Cerebellar cortex (tissue), 1 donor: ENCODE data around the gene TYSND1.
"Not testable (repeated sequence)": the region's sequence is repeated elsewhere in the genome, so short reads cannot be mapped to it uniquely, and the experiment has no call there.

Source experiments
- DNase-seq: peaks from one replicate; pipeline ENCODE4 v3.0.0-alpha.2; 2015; ENCODE audit warnings: low spot score

Gene TYSND1, protein sequence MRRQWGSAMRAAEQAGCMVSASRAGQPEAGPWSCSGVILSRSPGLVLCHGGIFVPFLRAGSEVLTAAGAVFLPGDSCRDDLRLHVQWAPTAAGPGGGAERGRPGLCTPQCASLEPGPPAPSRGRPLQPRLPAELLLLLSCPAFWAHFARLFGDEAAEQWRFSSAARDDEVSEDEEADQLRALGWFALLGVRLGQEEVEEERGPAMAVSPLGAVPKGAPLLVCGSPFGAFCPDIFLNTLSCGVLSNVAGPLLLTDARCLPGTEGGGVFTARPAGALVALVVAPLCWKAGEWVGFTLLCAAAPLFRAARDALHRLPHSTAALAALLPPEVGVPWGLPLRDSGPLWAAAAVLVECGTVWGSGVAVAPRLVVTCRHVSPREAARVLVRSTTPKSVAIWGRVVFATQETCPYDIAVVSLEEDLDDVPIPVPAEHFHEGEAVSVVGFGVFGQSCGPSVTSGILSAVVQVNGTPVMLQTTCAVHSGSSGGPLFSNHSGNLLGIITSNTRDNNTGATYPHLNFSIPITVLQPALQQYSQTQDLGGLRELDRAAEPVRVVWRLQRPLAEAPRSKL

DNA sequence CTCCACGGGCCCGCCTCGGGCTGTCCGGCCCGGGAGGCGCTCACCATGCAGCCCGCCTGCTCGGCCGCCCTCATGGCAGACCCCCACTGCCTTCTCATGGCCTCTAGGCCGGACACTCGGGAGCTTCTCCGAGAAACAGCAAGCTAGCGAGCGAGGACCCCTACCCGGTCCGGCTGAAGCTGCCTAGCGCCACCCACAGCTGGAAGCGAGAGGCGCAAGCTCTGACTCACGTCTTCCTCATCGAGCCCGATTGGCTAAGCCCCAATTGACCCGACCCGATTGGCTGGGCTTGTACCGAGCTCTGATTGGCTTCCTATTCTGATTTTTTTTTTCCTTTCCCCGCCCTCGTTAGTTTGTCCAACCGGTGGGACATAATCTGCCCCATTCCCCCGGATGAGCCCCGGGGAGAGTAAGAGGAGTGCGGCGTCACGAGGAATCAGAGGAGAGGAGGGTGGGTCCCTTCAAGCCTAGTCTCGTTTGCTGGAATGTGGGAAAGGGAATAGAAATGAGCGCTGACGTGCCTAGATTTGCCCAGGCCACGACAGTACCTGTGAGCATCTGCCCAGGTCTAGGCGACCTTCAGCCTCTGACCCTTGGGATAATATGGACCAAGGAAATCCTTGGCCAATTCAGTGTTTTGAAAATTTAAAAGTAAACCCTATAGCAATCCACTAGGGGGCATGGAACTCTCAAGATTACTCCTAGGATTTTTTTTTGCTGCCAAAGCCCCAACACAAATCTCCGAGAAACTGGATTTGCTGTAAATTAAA, at the start of gene TYSND1:
TYSND1 (minus strand) TSS at position 212 of the 770 bp plus-strand sequence; CDS start at position 98, 114 bp downstream.
- DNase-seq, result peak; percentile 99

DNA sequence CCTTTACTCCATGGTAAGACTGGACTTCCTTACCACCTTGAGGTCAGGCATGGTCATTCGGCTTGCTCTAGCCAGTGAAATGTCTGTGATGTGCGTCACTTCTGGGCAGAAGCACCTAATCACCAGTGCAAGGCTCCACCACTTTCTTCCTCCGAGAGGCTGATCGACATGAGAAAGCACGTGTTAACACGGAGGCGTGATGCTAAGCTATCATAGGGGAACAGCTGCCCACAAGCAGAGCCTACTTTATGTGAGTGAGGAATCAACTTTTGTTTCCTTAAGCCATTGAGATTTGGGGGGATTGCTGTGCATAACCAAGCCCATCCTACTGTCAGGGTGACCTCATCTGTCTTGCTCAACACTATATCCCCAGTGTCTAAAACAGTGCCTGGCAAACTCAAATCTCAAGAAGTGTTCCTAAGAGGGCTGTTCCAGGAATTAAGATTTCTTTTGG, 46.9 kb upstream of the TYSND1 start:
- DNase-seq, result no peak

DNA sequence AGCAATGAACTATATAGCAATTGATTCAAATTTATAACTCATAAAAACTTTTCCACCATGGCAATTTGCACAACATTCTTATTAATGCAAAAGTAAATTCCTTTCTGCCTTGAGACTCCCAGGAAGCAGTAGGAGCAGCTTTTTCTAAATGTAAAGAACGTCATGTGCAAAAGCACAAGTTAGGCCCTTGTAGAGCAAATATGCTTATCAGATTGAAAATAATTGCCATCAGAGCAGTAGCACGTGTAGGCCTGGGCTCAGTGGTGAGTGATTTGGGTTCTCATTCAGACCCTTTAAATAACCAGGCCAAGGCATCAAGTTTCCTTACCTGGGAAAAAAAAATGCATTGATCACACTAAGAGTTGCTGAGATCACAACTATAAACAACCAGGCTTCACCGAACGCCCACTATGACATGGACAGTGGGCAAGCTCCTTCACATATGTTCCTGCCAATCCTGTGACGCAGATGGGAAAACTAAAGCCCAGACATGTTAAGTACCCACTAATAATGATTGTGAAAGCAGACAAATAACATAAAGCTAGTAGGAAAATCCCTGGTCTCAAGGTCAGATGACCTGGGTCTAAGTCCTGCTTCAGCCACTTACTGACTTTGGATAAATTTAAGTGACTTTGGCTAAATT, 45.9 kb upstream of the TYSND1 start:
- no peak for DNase-seq

DNA sequence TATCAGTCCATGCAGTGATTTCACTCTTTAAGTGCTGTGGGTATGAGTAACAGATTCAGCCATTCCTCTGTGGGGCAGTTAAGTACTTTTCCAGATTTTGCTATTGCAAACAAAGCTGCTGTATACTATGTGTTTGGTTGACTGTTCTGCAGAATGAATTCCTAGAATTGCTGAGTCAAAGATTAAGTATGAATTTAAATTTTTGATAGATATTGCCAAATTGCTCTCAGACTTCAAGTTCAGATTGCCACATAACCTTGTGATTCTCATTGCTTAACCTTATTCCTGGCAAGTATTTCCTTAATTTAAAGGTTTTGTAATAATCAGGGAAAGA, 45.4 kb upstream of the TYSND1 start:
- DNase-seq, result no peak

DNA sequence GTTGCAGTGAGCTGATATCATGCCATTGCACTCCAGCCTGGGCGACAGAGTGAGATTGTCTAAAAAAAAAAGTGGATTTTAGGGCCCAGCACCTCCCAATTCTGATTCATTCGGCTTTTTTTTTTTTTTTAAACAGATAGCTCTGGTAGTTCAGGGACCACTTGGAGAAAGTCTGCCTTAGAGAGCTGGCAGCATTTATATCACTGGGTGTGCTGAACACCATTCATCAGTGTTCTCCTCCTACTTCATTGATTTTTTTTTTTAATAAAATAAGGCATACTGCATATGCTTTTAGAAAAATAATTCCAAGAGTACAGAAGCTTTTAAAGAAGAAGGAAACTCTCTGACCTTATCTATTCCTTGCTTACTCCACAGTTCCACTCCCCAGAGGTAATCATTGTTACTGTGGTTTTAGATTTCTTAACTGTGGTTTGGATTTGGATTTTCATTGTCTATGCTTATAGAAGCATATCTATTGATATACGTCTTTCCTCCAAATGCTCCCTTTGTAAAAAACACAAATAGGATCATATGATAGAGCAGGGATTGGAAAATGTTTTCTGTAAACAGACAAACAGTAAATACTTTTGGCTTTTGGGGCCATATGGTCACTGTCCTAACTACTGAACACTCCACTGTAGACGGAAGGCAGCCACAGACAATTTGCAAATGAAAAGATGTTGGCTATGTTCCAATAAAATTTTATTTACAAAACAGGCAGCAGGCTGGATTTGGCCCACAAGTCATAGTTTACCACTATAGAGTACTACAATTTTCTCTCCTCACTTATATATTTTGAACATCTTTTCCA, 44.9 kb upstream of the TYSND1 start:
- DNase-seq, result no peak

DNA sequence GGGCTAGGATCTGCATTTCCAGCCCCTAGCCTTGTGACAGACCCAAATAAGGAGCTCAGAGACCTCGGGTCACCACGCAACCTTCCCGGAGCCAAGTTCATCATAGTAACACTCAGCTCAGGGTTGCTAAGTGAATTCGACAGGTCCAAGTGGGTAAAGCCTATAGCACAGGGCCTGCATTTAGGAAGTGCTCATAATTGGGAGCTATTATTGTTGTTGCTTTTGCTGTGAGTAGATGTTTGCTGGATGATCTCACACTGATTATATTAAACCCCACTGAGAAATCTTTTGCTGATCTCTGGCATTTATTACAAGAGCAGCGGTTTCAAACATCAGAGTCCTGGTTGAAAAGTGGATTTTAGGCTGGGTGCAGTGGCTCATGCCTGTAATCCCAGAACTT, 44.1 kb upstream of the TYSND1 start:
- DNase-seq, result no peak

DNA sequence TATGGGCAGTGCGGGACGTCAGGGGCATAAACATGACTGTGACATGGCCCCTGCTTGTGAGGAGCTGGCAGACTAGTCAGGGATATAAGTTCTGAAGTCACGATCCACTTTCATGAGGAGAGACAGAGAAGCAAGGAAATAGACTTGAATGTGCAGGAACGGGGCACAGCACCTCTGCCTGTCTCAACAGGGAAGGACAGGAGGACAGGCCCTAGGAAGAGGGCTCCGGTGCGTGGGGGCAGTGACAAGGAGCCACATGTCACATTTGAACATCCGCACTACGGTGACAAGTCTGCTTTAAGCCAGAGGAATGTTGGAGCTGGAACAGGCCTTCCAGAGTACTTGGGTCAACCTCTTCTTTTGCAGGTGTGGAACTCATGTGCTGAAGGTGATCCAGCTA, 43.6 kb upstream of the TYSND1 start:
- DNase-seq, result no peak

DNA sequence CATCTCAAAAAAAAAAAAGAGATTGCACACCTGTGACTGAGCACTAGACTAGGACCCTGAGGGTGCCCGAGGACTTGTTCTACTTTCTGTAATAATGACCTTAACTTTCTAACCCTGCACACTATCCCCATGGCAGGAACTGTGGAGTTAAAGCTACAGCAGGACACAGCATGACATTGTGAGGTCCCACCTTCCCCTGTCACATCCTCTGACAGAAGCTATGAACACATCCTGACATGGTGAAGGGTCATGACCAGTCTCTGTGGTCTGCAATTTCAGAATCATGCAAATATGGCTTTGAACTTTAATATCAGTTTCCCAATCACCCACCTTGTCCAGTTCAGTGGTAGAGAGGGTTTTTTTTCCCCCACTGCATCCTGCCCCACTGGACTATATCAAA, 42.3 kb upstream of the TYSND1 start:
- DNase-seq, result no peak

DNA sequence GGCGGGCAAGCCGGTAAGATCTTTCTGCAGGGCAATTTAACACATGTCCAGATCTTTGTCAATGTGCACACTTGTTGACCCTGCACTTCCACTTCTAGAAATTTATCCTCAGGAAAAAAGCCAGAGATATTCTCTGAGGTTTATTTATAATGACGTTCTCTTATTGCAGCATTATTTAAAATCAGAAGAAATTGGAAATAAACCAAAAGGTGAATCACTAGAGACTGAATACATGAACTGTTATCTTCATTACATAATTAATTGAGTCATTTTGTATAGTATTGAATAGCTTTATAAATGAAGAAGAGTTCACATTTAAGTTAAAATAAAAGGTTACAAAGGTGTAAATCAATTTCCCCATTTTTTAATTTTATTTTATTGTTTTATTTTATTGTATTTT, 40.1 kb upstream of the TYSND1 start:
- DNase-seq, result no peak

DNA sequence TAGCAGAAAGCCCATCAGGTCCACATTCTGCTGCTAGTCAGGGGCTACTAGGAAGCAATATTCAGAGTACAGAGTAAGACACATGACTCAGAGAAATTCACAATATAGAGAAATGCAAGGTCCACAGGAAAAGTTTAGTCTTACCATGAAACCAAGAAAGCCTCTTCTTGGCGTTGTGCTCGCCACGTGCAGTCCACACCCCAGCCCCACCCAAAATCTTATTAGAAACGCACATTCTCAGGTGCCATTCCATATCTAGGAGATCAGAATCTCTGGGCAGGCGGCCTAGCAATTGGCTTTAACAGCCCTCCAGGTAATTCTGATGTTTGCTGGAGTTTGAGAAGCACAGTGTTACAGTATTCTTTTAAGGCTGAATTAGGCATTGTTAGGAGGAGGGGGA, 39.6 kb upstream of the TYSND1 start:
- no peak for DNase-seq

DNA sequence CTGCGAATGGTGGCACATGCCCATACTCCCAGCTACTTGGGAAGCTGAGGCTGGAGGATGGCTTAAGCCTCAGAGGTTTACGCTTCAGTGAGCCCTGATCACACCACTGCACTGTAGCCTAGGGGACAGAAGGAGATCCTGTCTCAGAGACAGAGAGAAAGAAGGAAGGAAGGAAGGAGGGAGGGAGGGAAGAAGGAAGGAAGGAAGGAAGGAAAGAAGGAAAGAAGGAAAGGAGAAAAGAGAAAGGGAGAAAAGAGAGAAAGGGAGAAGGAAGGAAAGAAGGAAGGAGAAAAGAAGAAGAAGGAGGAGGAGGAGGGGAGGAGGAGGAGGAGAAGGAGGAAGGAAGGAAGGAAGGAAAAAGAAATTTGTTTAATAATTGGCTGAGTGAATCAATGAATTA, 36.8 kb upstream of the TYSND1 start:
- DNase-seq, result no peak

DNA sequence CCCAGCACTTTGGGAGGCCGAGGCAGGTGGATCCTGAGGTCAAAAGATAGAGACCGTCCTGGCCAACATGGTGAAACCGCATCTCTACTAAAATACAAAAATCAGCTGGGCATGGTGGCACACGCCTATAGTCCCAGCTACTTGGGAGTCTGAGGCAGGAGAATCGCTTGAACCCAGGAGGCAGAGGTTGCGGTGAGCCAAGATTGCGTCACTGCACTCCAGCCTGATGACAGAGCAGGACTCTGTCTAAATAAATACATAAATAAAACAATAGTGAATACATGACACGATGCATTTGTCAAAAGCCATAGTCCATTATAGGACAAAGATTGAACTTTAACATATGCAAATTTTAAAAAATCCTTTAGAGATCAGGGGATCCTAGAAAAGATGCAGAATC, 32.7 kb upstream of the TYSND1 start:
- not testable (repeated sequence) for DNase-seq

DNA sequence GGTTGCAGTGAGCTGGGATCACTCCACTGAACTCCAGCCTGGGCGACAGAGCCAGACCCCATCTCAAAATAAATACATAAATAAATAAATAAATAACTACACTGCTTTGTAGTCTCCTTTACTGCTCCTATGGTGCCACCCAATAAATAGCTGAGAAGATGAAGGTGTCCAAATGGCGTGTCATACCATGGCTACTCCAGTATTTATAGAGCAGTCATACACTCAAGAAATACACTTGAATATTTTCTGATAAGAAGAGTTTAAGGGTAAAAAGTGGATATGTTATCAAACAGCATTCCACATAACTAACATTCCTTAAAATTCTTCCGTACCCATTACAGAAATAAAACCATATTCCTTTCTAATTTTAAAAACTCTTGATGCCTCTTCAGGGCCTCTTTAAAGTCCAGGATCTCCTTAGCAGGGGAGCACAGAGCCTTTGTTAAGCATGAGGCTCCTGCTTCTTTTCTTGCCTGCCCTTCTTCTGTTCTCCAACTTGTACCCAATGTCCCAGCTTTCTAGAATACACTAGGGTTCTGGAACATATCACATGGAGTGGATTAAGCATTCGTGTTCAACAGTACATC, 31.7 kb upstream of the TYSND1 start:
- no peak for DNase-seq

DNA sequence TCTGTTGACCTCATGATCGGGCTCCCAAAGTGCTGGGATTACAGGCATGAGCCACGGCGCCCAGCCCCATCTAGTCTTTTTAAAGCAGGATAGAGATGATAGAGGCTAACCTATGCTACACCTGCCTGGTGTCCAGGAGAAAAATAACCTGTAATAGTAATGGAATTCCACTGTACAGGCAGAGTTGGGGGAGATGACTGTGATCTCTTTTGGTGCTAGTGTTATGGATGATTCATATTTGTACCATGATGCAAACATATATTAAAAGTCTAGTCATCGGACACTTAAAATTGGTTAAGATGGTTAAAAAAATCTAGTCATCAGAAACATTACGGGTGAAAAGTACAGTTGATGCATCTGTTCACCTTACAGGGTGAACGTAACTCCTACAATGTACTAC, 29.9 kb upstream of the TYSND1 start:
- no peak for DNase-seq

DNA sequence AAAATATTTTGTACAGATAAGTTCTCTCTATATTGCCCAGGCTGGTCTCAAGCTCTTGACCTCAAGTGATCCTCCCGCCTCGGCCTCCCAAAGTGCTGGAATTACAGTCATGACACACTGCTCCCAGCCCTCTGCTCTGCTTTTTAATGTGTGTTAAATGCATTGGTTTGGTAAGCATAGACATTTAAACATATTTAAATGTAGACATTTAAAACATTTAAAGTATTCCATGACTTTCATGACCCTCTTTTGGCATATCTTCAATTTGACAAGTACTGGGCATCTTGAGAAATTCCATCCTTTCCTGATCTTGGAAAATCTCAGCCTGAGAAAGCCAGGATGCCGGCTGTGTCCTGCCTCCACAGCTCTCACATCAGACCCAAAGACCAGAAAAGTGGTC, 29.0 kb upstream of the TYSND1 start:
- no peak for DNase-seq

DNA sequence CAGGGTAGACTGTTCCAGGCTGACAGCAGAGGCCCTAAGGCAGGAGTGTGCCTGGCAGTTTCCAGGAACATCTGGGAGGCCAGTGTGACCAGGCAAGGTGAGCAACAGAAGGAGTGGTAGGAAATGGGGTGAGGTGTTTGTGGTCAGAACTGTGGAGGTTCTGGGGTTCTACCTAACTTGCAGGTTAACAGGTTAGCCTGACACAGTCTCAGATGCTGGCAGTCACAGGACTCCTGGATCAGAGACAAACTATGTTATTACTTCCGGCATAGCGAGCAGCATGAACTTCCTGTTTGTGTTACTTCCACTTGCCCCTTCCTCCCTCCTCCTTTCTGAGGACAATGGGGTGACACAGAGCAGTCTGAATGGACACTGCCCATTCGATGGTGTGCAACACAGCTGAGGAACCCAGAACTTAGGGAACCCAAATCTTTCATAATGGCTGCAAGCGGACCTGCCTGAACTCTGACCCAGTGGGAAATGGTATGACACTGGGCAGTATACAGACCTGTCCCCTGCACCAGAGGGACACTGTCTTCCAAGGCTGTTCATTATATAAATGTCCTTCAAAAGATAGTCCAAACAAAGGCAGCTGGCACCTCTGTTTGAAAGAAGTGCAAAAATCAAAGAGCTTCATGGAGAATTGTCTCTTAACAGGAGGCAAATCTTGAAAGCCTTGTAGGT, 27.7 kb upstream of the TYSND1 start:
- DNase-seq, result no peak

DNA sequence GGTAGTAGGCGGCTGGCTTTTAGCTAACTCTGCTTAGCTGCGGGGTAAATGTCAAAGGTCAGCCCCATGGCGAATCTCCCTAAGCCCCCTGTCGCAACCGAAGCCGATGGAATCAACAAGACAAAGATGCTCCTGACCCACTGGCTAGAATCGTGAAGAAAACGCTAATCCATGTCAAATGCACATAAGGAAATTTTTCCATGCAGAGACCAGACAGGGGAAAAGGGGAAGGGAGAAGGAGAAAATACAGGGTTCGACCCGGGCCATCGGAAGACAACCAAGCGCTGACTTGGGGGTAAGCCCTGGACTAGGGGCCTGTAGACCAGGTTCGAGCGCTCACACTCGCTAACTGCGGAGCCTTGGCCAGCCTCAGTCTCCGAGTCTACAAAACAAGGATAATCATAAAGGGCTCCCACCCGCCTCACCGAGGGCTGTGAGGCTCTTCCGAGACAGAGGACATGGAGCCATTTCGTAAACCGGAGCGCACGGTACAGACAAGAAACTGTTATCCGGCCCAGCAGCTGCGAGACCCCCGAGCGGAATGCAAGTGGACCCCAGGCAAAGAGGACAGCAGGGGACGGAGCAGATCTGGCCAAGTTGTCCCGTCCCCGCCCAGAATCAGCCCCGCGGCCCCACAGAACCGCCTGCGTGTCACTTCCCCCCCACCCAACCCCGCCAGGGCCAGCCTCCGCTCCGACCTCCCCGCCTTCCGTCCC, 23.3 kb upstream of the TYSND1 start:
- DNase-seq, result no peak

DNA sequence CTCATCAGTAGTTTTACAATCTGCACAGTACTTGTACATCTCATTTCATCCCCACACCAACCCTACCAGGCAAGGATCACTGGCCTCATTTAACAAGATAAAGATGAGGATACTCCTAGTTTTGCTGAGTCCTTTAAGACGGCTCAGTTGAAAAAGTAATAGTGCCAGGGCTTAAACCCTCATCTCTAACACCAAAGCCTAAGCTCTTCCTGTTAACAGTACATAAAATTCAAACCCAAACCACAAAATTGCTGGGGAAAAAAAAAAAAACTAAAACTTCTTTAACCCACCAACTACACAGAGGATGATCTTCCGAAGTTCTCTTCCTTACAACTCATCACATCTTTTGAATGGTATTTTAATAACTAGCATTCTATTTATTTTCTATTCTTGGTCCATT, 22.5 kb upstream of the TYSND1 start:
- DNase-seq, result no peak

DNA sequence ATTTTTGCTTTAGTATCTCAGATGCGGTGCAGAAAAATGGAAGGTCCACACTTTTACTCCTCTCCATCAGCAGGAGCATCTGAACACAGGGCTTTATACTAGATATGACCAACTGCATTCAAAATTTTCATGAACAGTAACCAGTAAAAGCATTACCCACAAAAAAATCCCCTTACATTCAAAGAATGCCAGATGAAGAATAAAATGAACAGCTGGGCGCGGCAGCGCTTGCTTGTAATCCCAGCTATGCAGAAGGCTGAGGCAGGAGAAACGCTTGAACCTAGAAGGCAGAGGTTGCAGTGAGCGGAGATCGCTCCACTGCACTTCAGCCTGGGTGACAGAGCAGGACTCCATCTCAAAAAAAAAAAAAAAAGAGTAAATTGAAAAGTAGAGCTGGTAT, 20.7 kb upstream of the TYSND1 start:
- no peak for DNase-seq

DNA sequence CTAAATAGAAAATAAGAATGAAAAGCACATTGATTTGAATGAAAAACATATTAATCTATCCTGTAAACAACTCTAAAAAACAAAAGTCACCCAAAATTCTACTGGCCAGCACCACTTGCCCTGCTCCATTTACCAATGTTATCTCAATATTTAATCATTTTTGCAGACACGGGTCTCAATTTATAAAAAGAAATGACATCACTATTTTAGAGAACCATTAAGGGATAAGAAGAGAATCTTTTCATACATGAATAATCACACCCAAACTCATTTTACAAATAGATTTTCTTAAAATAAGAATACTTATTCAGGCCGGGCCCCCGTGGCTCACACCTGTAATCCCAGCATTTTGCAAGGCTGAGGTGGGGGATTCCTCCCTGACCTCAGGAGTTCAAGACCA, 19.9 kb upstream of the TYSND1 start:
- no peak for DNase-seq
